ENCODE results near the gene BNIP3. TPM values are rescaled to one million over a fixed set of nuclear protein-coding genes. Genes with fewer than 3 reads are reported as not detected.

The BNIP3 gene
- total RNA-seq, 1 donor from 2014 or later, result 84.0 TPM

GRCh38 chr10:131961777-131962662 lies 19.7 kb downstream of the BNIP3 start:
- Histone ChIP-seq H3K4me3 (ENCODE audit: low read depth, low read length) (no peak overlapping the region), H3K27me3 (ENCODE audit: control insufficient read depth, insufficient read depth, low read length) (no peaks in the 10 kb centered on the region), H3K36me3 (ENCODE audit: control insufficient read depth, insufficient read depth, low read length) (peaks cover 5% of the 10 kb centered on the region)
- no peak for FAIRE-seq
- no peak for TF ChIP-seq CTCF (IDR thresholded peaks at IDR 0.05; ENCODE audit: insufficient read depth, low read length, severe bottlenecking)
- DNase-seq (ENCODE audit: low read depth), result no peak

DNA sequence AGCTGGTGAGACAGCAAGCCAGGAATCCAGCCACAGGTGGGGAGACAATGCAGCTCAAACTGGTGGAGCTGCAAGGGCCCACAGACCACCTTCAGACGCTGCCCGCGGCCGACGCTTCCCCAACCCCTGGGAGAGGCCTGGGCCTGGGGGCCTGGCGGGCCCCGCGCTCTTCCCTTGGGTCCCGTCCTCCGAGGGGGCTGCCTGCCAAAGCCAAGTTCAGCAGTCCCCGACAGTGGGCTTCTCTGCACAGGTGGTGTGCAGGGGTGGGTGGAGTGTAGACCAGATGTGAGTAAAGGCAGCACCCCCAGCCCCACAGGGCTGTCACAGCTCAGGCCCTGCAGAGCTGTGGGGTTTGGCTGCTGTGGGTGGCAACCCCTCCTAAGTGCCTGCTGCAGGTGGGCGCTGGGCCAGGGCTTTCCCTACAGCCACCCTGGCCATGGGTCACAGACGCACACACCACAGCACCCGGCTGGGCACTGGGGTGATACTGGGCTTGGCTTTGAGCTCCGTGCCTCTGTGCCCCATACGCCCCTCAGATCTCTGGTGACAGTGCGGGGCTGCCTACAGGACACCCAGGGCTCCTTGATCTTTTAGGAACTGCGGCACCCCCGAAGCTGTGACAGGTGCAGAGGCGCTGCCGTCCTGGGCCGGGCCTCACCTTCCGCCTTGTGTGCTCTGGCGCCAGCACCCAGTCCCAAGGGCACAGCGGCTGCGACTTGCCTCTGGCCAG lies 20.5 kb downstream of the BNIP3 start:
- no peak for TF ChIP-seq CTCF (IDR thresholded peaks at IDR 0.05; ENCODE audit: insufficient read depth, low read length, severe bottlenecking)
- DNase-seq (ENCODE audit: low read depth) (no peak), FAIRE-seq (no peak)
- Histone ChIP-seq H3K4me3 (ENCODE audit: low read depth, low read length) (no peak overlapping the region), H3K36me3 (ENCODE audit: control insufficient read depth, insufficient read depth, low read length) (peaks cover 5% of the 10 kb centered on the region), H3K27me3 (ENCODE audit: control insufficient read depth, insufficient read depth, low read length) (no peaks in the 10 kb centered on the region)

DNA sequence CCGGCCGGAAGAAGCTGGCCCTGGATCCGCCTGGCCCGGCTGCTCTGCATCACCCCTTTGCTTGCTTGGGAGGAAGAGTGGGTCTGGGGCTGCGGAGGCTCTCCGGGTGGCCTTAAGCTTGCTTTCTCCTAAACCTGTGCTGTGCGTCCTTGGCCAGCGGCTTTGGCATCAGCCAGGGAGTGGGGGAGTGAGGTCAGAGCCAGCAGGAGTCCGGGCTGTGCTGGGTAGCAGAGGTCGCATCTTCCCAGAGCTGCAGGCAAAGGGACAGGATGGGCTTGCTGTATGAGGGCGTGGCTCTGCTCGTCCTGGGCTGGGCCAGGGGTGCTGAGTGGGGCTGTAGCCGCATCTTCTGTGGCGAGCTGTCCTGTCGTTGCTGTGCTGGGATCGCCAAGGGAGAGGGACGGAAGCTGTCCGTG lies 21.1 kb downstream of the BNIP3 start:
- Histone ChIP-seq H3K36me3 (ENCODE audit: control insufficient read depth, insufficient read depth, low read length) (peaks cover 8% of the 10 kb centered on the region), H3K4me3 (ENCODE audit: low read depth, low read length) (no peak overlapping the region), H3K27me3 (ENCODE audit: control insufficient read depth, insufficient read depth, low read length) (no peaks in the 10 kb centered on the region)
- no peak for TF ChIP-seq CTCF (IDR thresholded peaks at IDR 0.05; ENCODE audit: insufficient read depth, low read length, severe bottlenecking)
- FAIRE-seq (no peak), DNase-seq (ENCODE audit: low read depth) (no peak)

GRCh38 chr10:131959841-131960240 lies 21.9 kb downstream of the BNIP3 start:
- no peak for DNase-seq (ENCODE audit: low read depth)
- H3K36me3 ChIP-seq (ENCODE audit: control insufficient read depth, insufficient read depth, low read length), result peaks cover 11% of the 10 kb centered on the region
- FAIRE-seq, result no peak
- no peak for TF ChIP-seq CTCF (IDR thresholded peaks at IDR 0.05; ENCODE audit: insufficient read depth, low read length, severe bottlenecking)
- H3K4me3 ChIP-seq (ENCODE audit: low read depth, low read length), result no peak overlapping the region
- no peaks in the 10 kb centered on the region for H3K27me3 ChIP-seq (ENCODE audit: control insufficient read depth, insufficient read depth, low read length)

DNA sequence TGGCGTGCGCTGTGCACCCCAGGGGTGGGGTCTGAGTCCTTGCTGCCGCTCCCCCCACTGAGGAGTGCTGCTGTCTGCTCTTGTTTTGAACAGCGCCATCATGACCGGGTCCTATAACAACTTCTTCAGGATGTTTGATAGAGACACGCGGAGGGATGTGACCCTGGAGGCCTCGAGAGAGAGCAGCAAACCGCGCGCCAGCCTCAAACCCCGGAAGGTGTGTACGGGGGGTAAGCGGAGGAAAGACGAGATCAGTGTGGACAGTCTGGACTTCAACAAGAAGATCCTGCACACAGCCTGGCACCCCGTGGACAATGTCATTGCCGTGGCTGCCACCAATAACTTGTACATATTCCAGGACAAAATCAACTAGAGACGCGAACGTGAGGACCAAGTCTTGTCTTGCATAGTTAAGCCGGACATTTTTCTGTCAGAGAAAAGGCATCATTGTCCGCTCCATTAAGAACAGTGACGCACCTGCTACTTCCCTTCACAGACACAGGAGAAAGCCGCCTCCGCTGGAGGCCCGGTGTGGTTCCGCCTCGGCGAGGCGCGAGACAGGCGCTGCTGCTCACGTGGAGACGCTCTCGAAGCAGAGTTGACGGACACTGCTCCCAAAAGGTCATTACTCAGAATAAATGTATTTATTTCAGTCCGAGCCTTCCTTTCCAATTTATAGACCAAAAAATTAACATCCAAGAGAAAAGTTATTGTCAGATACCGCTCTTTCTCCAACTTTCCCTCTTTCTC lies 26.0 kb downstream of the BNIP3 start:
- DNase-seq (ENCODE audit: low read depth) (no peak), FAIRE-seq (no peak)
- H3K36me3 ChIP-seq (ENCODE audit: control insufficient read depth, insufficient read depth, low read length), result peaks cover 16% of the 10 kb centered on the region

More for the DNA sequence above, 26.0 kb downstream of the BNIP3 start:
- no peak for TF ChIP-seq CTCF (IDR thresholded peaks at IDR 0.05; ENCODE audit: insufficient read depth, low read length, severe bottlenecking)
- no peak overlapping the region for H3K4me3 ChIP-seq (ENCODE audit: low read depth, low read length)
- no peaks in the 10 kb centered on the region for H3K27me3 ChIP-seq (ENCODE audit: control insufficient read depth, insufficient read depth, low read length)

Data from bronchial epithelial cell (primary cell).